ENCODE measurements around the gene ACAP1. TPM values are rescaled to one million over a fixed set of nuclear protein-coding genes. Genes with fewer than 3 reads are reported as not detected.

The ACAP1 gene
- total and polyA plus RNA-seq, 8 donors: 1.6 to 5.6 (median 3.1) TPM

DNA sequence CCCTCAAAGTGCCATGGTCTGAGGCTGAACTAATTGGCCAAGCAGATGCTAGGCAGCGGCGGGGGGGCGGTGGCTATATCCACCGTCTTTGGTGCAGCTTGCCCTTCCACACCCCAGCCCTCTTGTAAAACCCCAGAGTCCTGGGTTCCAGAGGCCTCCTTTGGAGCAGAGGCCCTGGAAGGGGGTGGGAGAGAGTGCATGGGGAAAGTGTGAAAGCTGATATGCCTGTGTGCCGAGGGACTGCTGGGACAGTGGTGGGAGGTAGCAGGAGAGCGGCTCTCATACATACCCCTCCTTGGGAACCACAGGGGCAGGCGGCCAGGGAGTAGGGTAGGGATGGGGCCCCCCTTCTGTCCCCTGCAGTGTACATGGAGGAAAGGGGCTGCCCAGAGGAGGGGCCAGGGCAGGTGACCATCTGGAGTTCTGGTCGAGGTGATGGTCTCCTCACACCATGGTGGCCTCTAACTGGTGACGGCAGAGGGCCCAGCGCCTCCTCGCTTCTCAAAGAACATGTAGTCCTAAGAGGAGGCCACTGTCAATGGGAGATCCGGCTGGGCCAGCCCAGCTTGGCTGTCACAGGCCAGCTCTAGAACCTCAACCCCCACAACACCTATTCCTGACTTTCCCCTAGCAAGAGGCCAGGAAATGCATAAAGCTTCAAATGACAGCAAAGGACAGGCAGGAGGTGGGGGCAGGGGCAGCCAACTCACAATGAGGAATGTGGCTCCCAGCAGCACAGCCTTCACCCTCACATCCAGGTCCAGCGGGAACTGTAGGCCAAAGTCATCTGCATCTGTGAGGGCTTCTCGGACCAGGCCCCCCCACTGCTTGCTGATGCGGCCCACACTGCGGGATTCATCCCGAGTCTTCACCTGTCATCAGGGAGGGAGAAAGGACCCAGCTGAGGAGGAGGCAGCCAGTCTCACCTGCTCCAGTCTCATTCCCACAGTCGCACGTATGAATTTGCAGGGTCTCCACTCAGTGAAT is 53.9 kb downstream of the ACAP1 start:
- WGBS, 2 donors: 86 to 87% methylated on average over 19 of the region's 19 CpGs
- peaks cover 0 to 7% (median 0%) of the 10 kb centered on the region in 3 donors for H3K4me1 ChIP-seq
- ATAC-seq (no peak), DNase-seq (no peak), FAIRE-seq (no peak)
- intact Hi-C loops (cut with DNase I): no loop called here
- H3K4me3 ChIP-seq: no peak overlapping the region
- TF ChIP-seq, protein P1, sequence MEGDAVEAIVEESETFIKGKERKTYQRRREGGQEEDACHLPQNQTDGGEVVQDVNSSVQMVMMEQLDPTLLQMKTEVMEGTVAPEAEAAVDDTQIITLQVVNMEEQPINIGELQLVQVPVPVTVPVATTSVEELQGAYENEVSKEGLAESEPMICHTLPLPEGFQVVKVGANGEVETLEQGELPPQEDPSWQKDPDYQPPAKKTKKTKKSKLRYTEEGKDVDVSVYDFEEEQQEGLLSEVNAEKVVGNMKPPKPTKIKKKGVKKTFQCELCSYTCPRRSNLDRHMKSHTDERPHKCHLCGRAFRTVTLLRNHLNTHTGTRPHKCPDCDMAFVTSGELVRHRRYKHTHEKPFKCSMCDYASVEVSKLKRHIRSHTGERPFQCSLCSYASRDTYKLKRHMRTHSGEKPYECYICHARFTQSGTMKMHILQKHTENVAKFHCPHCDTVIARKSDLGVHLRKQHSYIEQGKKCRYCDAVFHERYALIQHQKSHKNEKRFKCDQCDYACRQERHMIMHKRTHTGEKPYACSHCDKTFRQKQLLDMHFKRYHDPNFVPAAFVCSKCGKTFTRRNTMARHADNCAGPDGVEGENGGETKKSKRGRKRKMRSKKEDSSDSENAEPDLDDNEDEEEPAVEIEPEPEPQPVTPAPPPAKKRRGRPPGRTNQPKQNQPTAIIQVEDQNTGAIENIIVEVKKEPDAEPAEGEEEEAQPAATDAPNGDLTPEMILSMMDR (IDR thresholded peaks at IDR 0.05): no peak
- H3K27ac ChIP-seq: no peak overlapping the region
- no peaks in the 10 kb centered on the region for H3K9me3 ChIP-seq
- peaks cover 0 to 10% (median 0%) of the 10 kb centered on the region in 3 donors for H3K36me3 ChIP-seq
- H3K27me3 ChIP-seq: no peaks in the 10 kb centered on the region

DNA sequence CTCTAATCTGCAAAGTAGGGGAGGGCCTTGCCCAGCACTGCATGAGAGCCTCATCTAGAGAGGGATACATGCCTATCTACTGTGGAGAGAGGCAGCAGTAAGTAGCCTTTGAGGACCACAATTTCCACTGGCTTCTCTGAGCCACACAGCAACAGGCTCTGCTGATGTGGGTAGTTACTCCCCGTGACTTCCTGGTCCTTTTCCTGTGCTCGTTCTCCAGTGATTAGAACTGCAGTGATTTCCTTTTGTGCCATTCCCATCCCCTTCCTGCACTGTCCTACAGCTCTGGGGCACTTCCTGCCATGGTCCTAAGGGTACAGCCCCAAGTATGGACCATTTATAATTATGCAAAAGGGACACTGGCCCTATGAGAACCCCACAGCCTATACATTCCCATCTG is 55.0 kb downstream of the ACAP1 start:
- no peak for ATAC-seq
- H3K27ac ChIP-seq: no peak overlapping the region
- H3K4me3 ChIP-seq: no peak overlapping the region
- no peaks in the 10 kb centered on the region for H3K9me3 ChIP-seq
- FAIRE-seq: no peak
- H3K36me3 ChIP-seq: peaks cover 0 to 10% (median 0%) of the 10 kb centered on the region in 3 donors
- intact Hi-C loops (cut with DNase I): no loop called here
- no peaks in the 10 kb centered on the region for H3K27me3 ChIP-seq
- DNase-seq: no peak
- peaks cover 0 to 9% (median 0%) of the 10 kb centered on the region in 3 donors for H3K4me1 ChIP-seq
- TF ChIP-seq, protein P1 (IDR thresholded peaks at IDR 0.05): no peak
- 73 to 76% methylated on average over 2 of the region's 2 CpGs for WGBS, 2 donors

DNA sequence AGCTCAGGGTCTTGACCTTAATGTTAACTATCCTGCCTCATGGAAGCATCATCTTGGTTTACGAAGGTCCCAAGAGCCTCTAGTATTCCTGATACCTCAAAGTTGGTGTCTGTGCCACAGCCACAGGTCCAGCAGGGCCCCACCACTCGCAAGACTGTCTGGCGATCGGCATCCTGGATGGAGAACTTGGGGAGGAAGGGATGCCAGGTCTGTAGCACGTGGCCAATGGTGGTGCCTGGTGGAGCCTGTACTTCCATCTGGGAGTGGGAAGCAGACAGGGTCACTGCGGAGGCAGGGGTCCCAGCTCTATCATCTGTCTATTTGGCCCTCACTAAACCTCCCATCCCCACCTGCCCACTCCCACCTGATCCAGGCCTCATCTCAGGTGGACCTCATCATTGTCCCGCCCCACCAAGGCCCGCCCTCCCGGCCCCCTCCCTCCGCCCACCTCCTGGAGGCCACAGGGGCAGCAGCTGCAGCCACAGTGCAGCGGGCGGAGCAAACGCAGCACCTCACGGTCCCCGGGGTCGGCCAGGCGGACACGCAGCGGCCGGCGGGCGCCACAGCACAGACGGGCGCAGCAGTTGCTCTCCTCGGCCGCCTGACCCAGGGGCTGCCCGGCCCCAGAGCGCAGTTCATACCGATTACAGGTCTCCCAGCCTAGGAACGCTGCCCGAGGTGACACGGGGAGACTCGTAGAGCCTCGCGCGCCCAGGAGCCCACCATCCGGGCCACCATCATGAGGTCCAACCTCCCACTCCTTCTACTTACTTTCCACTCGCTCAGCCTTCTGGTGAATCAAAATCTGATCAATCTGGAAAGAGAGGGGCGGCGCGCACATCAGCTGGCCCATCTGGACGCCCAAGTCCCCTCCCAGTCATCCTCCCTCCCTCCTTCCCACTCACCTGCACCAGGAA is 56.6 kb downstream of the ACAP1 start:
- Histone ChIP-seq H3K27me3 (no peaks in the 10 kb centered on the region), H3K4me3 (peak overlapping the region in 2 of 4 donors; percentile 63 to 69), H3K9me3 (no peaks in the 10 kb centered on the region), H3K36me3 (peaks cover 0 to 10% (median 0%) of the 10 kb centered on the region in 3 donors), H3K27ac (no peak overlapping the region), H3K4me1 (peaks cover 0 to 9% (median 0%) of the 10 kb centered on the region in 3 donors)
- 79 to 82% methylated on average over 41 to 42 of the region's 42 CpGs for whole genome bisulfite sequencing, 2 donors
- FAIRE-seq (no peak), ATAC-seq (no peak), DNase-seq (peak in 3 of 6 donors; percentile 19 to 77 (median 51))
- TF ChIP-seq, protein P1 (IDR thresholded peaks at IDR 0.05): no peak
- intact Hi-C loops (cut with DNase I): no loop called here

DNA sequence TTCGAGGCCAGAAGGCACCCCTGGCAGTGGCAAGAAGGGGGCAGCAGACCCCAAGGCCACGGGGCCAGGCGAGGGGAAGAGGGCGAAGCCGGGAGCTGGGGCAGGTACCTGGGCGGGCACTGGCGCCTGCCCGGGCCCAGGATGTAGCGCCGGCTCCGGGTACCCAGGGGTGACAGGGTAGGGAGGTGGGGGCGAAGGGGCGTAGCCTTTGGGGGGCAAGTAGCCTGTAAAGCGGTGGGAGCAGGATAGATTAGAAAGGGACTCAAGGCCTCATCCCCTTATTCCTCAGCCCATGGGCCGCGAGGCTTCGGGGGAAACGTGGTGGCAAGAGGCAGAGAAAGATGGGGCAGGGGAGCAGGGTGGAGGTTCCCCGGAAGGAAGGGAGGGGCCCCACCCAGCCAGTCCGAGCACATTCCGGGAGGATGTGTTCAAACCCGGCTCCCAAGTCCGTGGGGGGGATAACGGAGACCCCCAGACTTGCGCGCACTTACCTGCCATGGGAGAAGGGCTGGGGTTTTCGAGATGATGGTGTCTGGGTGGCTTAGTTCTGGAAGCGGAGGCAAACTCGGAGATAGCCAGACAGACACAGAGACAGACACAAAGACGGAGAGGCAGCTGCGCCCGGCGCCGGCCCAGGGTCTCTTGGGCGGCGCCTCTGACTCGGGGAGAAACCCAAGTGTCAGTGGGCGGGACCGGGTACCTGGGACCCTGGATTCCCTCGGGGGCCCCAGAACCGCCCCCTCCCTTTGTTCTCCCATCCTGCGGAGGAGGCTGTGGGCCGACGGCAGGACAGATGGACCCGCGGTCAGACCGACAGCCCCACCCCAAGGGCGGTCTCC is 57.5 kb downstream of the ACAP1 start:
- Histone ChIP-seq H3K27me3 (no peaks in the 10 kb centered on the region), H3K4me1 (peaks cover 0 to 9% (median 0%) of the 10 kb centered on the region in 3 donors), H3K27ac (peak overlapping the region; percentile 85 to 94 (median 91)), H3K4me3 (peak overlapping the region; percentile 63 to 82 (median 71)), H3K36me3 (peaks cover 0 to 8% (median 0%) of the 10 kb centered on the region in 3 donors), H3K9me3 (no peaks in the 10 kb centered on the region)
- DNase-seq (peak in 2 of 6 donors; percentile 51 to 75), FAIRE-seq (no peak), ATAC-seq (peak; percentile 10 to 41 (median 28))
- WGBS, 2 donors: 10 to 11% methylated on average over 39 to 48 of the region's 48 CpGs
- intact Hi-C loops (cut with DNase I): no loop called here
- TF ChIP-seq, protein P1 (IDR thresholded peaks at IDR 0.05): no peak
